Right lobe of liver (tissue), 6 donors: ENCODE measurements around the gene TRPV2. TPM values are rescaled to one million over a fixed set of nuclear protein-coding genes. Genes with fewer than 3 reads are reported as not detected.
A peak's percentile ranks its signal among the peaks of the same experiment; 100 is the strongest.
"Not testable (repeated sequence)": the region's sequence is repeated elsewhere in the genome, so short reads cannot be mapped to it uniquely, and the experiment has no call there.

Experiments used
- ATAC-seq, 4 donors: fragments of 200-7000 bp; cut with Tn5 transposase; one replicate each; pipeline ENCODE4 v1.9.1; 2020; ENCODE audit warnings: mild to moderate bottlenecking in 4 of 4, moderate library complexity in 4 of 4
- DNase-seq, 3 donors: peaks; one replicate each; pipeline ENCODE4 v3.0.0-alpha.2; 2020
- H3K27ac ChIP-seq, 3 donors: fragments of 200-600 bp; one replicate each; pipeline ENCODE4 v1.8.0; 2022
- H3K27me3 ChIP-seq, 2 donors: fragments of 200-600 bp; one replicate each; pipeline ENCODE4 v1.8.0; 2022
- H3K36me3 ChIP-seq, 4 donors: fragments of 200-600 bp; sonication (generic) in 1 of 4; one replicate each; pipeline versions ENCODE4 v1.5.1 to v1.8.0; 2017 to 2022; ENCODE audit warnings: control low read depth in 1 of 4
- H3K4me1 ChIP-seq, 4 donors: fragments of 200-600 bp; sonication (generic) in 1 of 4; one replicate each; pipeline versions ENCODE4 v1.5.1 to v1.8.0; 2017 to 2022; ENCODE audit warnings: control low read depth in 1 of 4
- H3K4me3 ChIP-seq, 3 donors: fragments of 200-600 bp; one replicate each; pipeline ENCODE4 v1.8.0; 2022
- H3K9me3 ChIP-seq, 4 donors: fragments of 200-600 bp; sonication (generic) in 1 of 4; one replicate each; pipeline versions ENCODE4 v1.5.1 to v1.8.0; 2017 to 2022; ENCODE audit warnings: control low read depth in 1 of 4
- CTCF ChIP-seq, 4 donors: fragments of 200-600 bp in 3 of 4; fragments of 450-650 bp in 1 of 4; IDR thresholded peaks; one replicate each; pipeline versions ENCODE4 v1.5.1 to v1.8.0; 2016 to 2022; ENCODE audit warnings: antibody characterized with exemption in 4 of 4, mild to moderate bottlenecking in 2 of 4
- POLR2A ChIP-seq: fragments of 450-650 bp; IDR thresholded peaks from one replicate; pipeline ENCODE4 v1.6.1; 2017; ENCODE audit warnings: antibody characterized with exemption, mild to moderate bottlenecking
- WGBS: methylation state at CpG from one replicate; pipeline ENCODE4 v1.1.6; 2018; ENCODE audit warnings: low coverage, low lambda C conversion rate; ENCODE audit not compliant: insufficient coverage; ENCODE audit errors: missing lambda C conversion rate; 5-methylcytosine and 5-hydroxymethylcytosine counted together
- intact Hi-C, 2 donors: fragments of 100-400 bp; cut with DNase I; formaldehyde crosslinking; loops; one replicate each; pipeline versions ENCODE4 v1.11.2 to v1.14.1; 2022
- total RNA-seq, 6 experiments: library from RNA; depleted of rRNA in 2 of 6; stranded (reverse); fragments of >200 nt in 2 of 6; fragmentation: NEBNext Ultra II Directional in 3 of 6; extraction: Animal tissue kit (Norgen Biotek cat#: 25700) in 3 of 6; gene quantifications; one replicate each; pipeline versions ENCODE4 v1.1.0 to v1.2.4, GENCODE V29; 2016 to 2023
- donor health status: DM: no; HTN: yes; CAD: no.
- donor health status: DM: no; HTN: no; CAD: no.
- donor health status: DM: no; HTN: no; CAD: no.
- donor health status: DM: no; HTN: yes; CAD: no.
- donor health status: DM: no; HTN: yes; CAD: no.

TRPV2 gene
- total RNA-seq, 6 experiments from 2014 or later = 3.3 to 8.2 (median 4.8) TPM

GRCh38 chr17:16439303-16439791, 24.0 kb downstream of the TRPV2 start:
- Histone ChIP-seq H3K36me3 (peaks cover 0 to 41% (median 11%) of the 10 kb centered on the region in 4 donors), H3K4me1 (peaks cover 0 to 48% (median 10%) of the 10 kb centered on the region in 4 donors), H3K9me3 (no peaks in the 10 kb centered on the region), H3K4me3 (peak overlapping the region; percentile 83 to 91 (median 86)), H3K27me3 (no peaks in the 10 kb centered on the region), H3K27ac (peak overlapping the region; percentile 85 to 91 (median 90))
- intact Hi-C loops = no loop called here
- no peak for DNase-seq
- WGBS = 0% methylated on average over 15 of the region's 25 CpGs
- ATAC-seq = peak in 2 of 4 donors; percentile 1 to 3
- TF ChIP-seq POLR2A (no peak), CTCF (IDR thresholded peaks at IDR 0.05) (no peak)

GRCh38 chr17:16439811-16440351, 24.5 kb downstream of the TRPV2 start:
- Histone ChIP-seq H3K27ac (peak overlapping the region; percentile 85 to 91 (median 90)), H3K4me3 (peak overlapping the region; percentile 83 to 91 (median 86)), H3K36me3 (peaks cover 0 to 41% (median 11%) of the 10 kb centered on the region in 4 donors), H3K9me3 (no peaks in the 10 kb centered on the region), H3K27me3 (no peaks in the 10 kb centered on the region), H3K4me1 (peaks cover 0 to 52% (median 10%) of the 10 kb centered on the region in 4 donors)
- 4% methylated on average over 9 of the region's 10 CpGs for WGBS
- TF ChIP-seq POLR2A = no peak
- TF ChIP-seq CTCF (IDR thresholded peaks at IDR 0.05) = no peak
- DNase-seq = no peak
- peak in 1 of 4 donors; percentile 4 for ATAC-seq
- intact Hi-C loops = no loop called here

GRCh38 chr17:16440354-16440753, 25.0 kb downstream of the TRPV2 start:
- H3K9me3 ChIP-seq, intact Hi-C loops, H3K27me3 ChIP-seq, ATAC-seq, DNase-seq: not testable (repeated sequence)
- Histone ChIP-seq H3K4me1 (peaks cover 0 to 57% (median 13%) of the 10 kb centered on the region in 4 donors), H3K4me3 (peak overlapping the region in 2 of 3 donors; percentile 83 to 91), H3K27ac (peak overlapping the region in 2 of 3 donors; percentile 85 to 91), H3K36me3 (peaks cover 0 to 41% (median 11%) of the 10 kb centered on the region in 4 donors)
- 43% methylated on average over 3 of the region's 5 CpGs for whole genome bisulfite sequencing

GRCh38 chr17:16440901-16441629, 25.7 kb downstream of the TRPV2 start:
- DNase-seq (no peak), ATAC-seq (no peak)
- Histone ChIP-seq H3K4me1 (peaks cover 0 to 62% (median 14%) of the 10 kb centered on the region in 4 donors), H3K4me3 (no peak overlapping the region), H3K27ac (peak overlapping the region in 1 of 3 donors; percentile 91), H3K9me3 (no peaks in the 10 kb centered on the region), H3K27me3 (no peaks in the 10 kb centered on the region), H3K36me3 (peaks cover 0 to 41% (median 11%) of the 10 kb centered on the region in 4 donors)
- WGBS = 41% methylated on average over 2 of the region's 3 CpGs
- TF ChIP-seq POLR2A (no peak), CTCF (IDR thresholded peaks at IDR 0.05) (no peak)
- intact Hi-C loops = no loop called here

GRCh38 chr17:16442141-16442540, 26.8 kb downstream of the TRPV2 start:
- WGBS = 67% methylated on average over 1 of the region's 1 CpG

More at GRCh38 chr17:16442141-16442540, 26.8 kb downstream of the TRPV2 start:
- intact Hi-C loops = no loop called here
- no peaks in the 10 kb centered on the region for H3K9me3 ChIP-seq
- no peak overlapping the region for H3K4me3 ChIP-seq
- DNase-seq = no peak
- no peaks in the 10 kb centered on the region for H3K27me3 ChIP-seq
- no peak for TF ChIP-seq CTCF (IDR thresholded peaks at IDR 0.05)
- no peak for TF ChIP-seq POLR2A
- no peak overlapping the region for H3K27ac ChIP-seq
- ATAC-seq = no peak
- peaks cover 0 to 62% (median 14%) of the 10 kb centered on the region in 4 donors for H3K4me1 ChIP-seq
- peaks cover 0 to 41% (median 13%) of the 10 kb centered on the region in 4 donors for H3K36me3 ChIP-seq
